IMR-90 (cell line): ENCODE results near the gene SLC6A13. TPM values are rescaled to one million over a fixed set of nuclear protein-coding genes. Genes with fewer than 3 reads are reported as not detected.
A peak's percentile ranks its signal among the peaks of the same experiment; 100 is the strongest.

Experiments
- ATAC-seq: fragments of 200-7000 bp; cut with Tn5 transposase; 2 replicates; pipeline ENCODE4 v1.9.1; 2020; ENCODE audit warnings: low read depth, mild to moderate bottlenecking, moderate library complexity
- BruUV-seq: library from RNA; stranded (reverse); fragments of 400-500 nt; replicated peaks from 2 replicates; lab custom pipeline; 2021; lab: Mats Ljungman, UMichigan
- CTCF ChIA-PET: fragments of 300-600 bp; formaldehyde crosslinking; extraction: SDS; loops from one replicate; lab custom pipeline; 2021; ENCODE audit warnings: antibody characterized with exemption; lab: Yijun Ruan, JAX
- POLR2A ChIA-PET: fragments of 300-600 bp; sonication (Branson Sonifier 250); formaldehyde crosslinking; loops from one replicate; lab custom pipeline; 2022; ENCODE audit warnings: antibody characterized with exemption; ENCODE audit not compliant: unreplicated experiment; lab: Charles Lee
- DNase-seq: peaks from one replicate; pipeline ENCODE4 v3.0.0; 2013
- H2AFZ ChIP-seq: replicated peaks from 2 replicates; pipeline ENCODE3; 2013; ENCODE audit warnings: low read length, mild to moderate bottlenecking; ENCODE audit not compliant: poor library complexity
- H2AK5ac ChIP-seq: 2 replicates; pipeline ENCODE4 v1.6.1; 2013; ENCODE audit warnings: low read depth, low read length, inconsistent platforms
- H2AK9ac ChIP-seq: replicated peaks from 2 replicates; pipeline ENCODE3; 2013; ENCODE audit warnings: mild to moderate bottlenecking, low read depth, low read length, moderate library complexity; ENCODE audit not compliant: poor library complexity
- H2BK120ac ChIP-seq: 2 replicates; pipeline ENCODE4 v1.6.1; 2013; ENCODE audit warnings: low read depth, low read length, inconsistent platforms
- H2BK15ac ChIP-seq: 3 replicates; pipeline ENCODE4 v1.6.1; 2013; ENCODE audit warnings: low read depth, low read length, inconsistent platforms
- H2BK20ac ChIP-seq: 2 replicates; pipeline ENCODE4 v1.6.1; 2013; ENCODE audit warnings: low read depth, mild to moderate bottlenecking, inconsistent platforms, low read length, moderate library complexity
- H2BK5ac ChIP-seq: 2 replicates; pipeline ENCODE4 v1.6.1; 2013; ENCODE audit warnings: mild to moderate bottlenecking, low read depth, low read length, inconsistent platforms; ENCODE audit not compliant: poor library complexity, severe bottlenecking
- H3K14ac ChIP-seq: replicated peaks from 2 replicates; pipeline ENCODE4 v1.6.1; 2013; ENCODE audit warnings: low read depth, low read length, inconsistent platforms
- H3K18ac ChIP-seq: 2 replicates; pipeline ENCODE4 v1.6.1; 2013; ENCODE audit warnings: low read depth, low read length, control low read depth
- H3K23ac ChIP-seq: 2 replicates; pipeline ENCODE4 v1.6.1; 2013; ENCODE audit warnings: low read depth, low read length, inconsistent platforms
- H3K27ac ChIP-seq: 2 replicates; pipeline ENCODE4 v1.5.1; 2013; ENCODE audit warnings: mild to moderate bottlenecking, control low read depth, low read length; ENCODE audit not compliant: insufficient read depth
- H3K27me3 ChIP-seq: 2 replicates; pipeline ENCODE4 v1.6.1; 2013; ENCODE audit warnings: low read length; ENCODE audit not compliant: control insufficient read depth, insufficient read depth
- H3K36me3 ChIP-seq: 2 replicates; pipeline ENCODE4 v1.6.1; 2013; ENCODE audit warnings: low read length, mixed read lengths; ENCODE audit not compliant: control insufficient read depth, insufficient read depth
- H3K4ac ChIP-seq: 2 replicates; pipeline ENCODE4 v1.6.1; 2013; ENCODE audit warnings: low read depth, low read length, inconsistent platforms
- H3K4me1 ChIP-seq: 2 replicates; pipeline ENCODE4 v1.6.1; 2013; ENCODE audit warnings: low read length, mixed read lengths; ENCODE audit not compliant: control insufficient read depth, insufficient read depth
- H3K4me2 ChIP-seq: 2 replicates; pipeline ENCODE4 v1.6.1; 2013; ENCODE audit warnings: low read depth, mild to moderate bottlenecking, control low read depth, low read length, moderate library complexity
- H3K4me3 ChIP-seq: 2 replicates; pipeline ENCODE4 v1.5.1; 2013; ENCODE audit warnings: low read depth, mild to moderate bottlenecking, control low read depth, low read length, moderate library complexity; ENCODE audit not compliant: insufficient read depth
- H3K56ac ChIP-seq: 2 replicates; pipeline ENCODE4 v1.6.1; 2013; ENCODE audit warnings: low read length, inconsistent platforms; ENCODE audit not compliant: insufficient read depth; ENCODE audit errors: extremely low read depth
- H3K79me1 ChIP-seq, 2 experiments: 2 replicates each; pipeline ENCODE4 v1.6.1; 2013; ENCODE audit warnings: low read length in 2 of 2, inconsistent platforms in 1 of 2, low read depth in 1 of 2
- H3K9ac ChIP-seq: 2 replicates; pipeline ENCODE4 v1.6.1; 2013; ENCODE audit warnings: low read depth, low read length, control low read depth
- H3K9me1 ChIP-seq: 2 replicates; pipeline ENCODE4 v1.6.1; 2013; ENCODE audit warnings: low read length, inconsistent platforms; ENCODE audit not compliant: insufficient read depth
- H3K9me3 ChIP-seq: 2 replicates; pipeline ENCODE4 v1.6.1; 2013; ENCODE audit warnings: low read length; ENCODE audit not compliant: control insufficient read depth, insufficient read depth
- H4K20me1 ChIP-seq: 2 replicates; pipeline ENCODE4 v1.6.1; 2013; ENCODE audit warnings: low read length, inconsistent platforms; ENCODE audit not compliant: insufficient read depth
- H4K5ac ChIP-seq: 2 replicates; pipeline ENCODE4 v1.6.1; 2013; ENCODE audit warnings: mild to moderate bottlenecking, low read depth, low read length, control low read depth
- H4K8ac ChIP-seq, 2 experiments: 2 replicates each; pipeline ENCODE4 v1.6.1; 2013; ENCODE audit warnings: low read depth in 2 of 2, low read length in 2 of 2, control low read depth in 1 of 2, inconsistent platforms in 1 of 2
- H4K91ac ChIP-seq: 2 replicates; pipeline ENCODE4 v1.6.1; 2013; ENCODE audit warnings: low read depth, low read length, inconsistent platforms; ENCODE audit not compliant: insufficient read depth
- BHLHE40 ChIP-seq: fragments of 150-350 bp; IDR thresholded peaks from 2 replicates; pipeline ENCODE4 v1.6.1; 2016; ENCODE audit warnings: mild to moderate bottlenecking, low read depth, low read length
- CEBPB ChIP-seq: IDR thresholded peaks from 2 replicates; pipeline ENCODE4 v1.6.1; 2012; ENCODE audit warnings: low read depth, low read length, improper control_type of control experiment
- CHD1 ChIP-seq: IDR thresholded peaks from 2 replicates; pipeline ENCODE4 v1.6.1; 2012; ENCODE audit warnings: low read depth, low read length, improper control_type of control experiment
- FOS ChIP-seq: fragments of 150-350 bp; IDR thresholded peaks from 2 replicates; pipeline ENCODE4 v1.6.1; 2016; ENCODE audit warnings: low read depth, low read length
- MAFK ChIP-seq: IDR thresholded peaks from 2 replicates; pipeline ENCODE4 v1.6.1; 2012; ENCODE audit warnings: low read depth, low read length, improper control_type of control experiment
- POLR2A ChIP-seq: IDR thresholded peaks from 2 replicates; pipeline ENCODE4 v1.6.1; 2012; ENCODE audit warnings: mild to moderate bottlenecking, low read depth, low read length
- USF2 ChIP-seq: fragments of 150-350 bp; IDR thresholded peaks from 2 replicates; pipeline ENCODE4 v1.6.1; 2017; ENCODE audit warnings: mild to moderate bottlenecking, antibody characterized with exemption, low read length, low read depth
- WGBS, 2 experiments: methylation state at CpG; one replicate each; pipeline versions ENCODE4 v1.1.5 to v1.1.7; 2013; ENCODE audit warnings: missing lambda C conversion rate in 2 of 2; ENCODE audit not compliant: insufficient read length in 1 of 2; ENCODE audit errors: extremely low coverage in 2 of 2; 5-methylcytosine and 5-hydroxymethylcytosine counted together
- dilution Hi-C: fragments of 300-500 bp; cut with HindIII; formaldehyde crosslinking; loops from one replicate; pipeline ENCODE4 v1.14.3; 2018; ENCODE audit warnings: low sequenced_read_pairs; ENCODE audit not compliant: unreplicated experiment
- in situ Hi-C: fragments of 300-500 bp; cut with MboI; formaldehyde crosslinking; loops from 3 replicates; pipeline ENCODE4 v1.14.3; 2019; ENCODE audit warnings: low sequenced_read_pairs, inconsistent platforms, mixed read lengths
- intact Hi-C: fragments of 100-400 bp; cut with micrococcal nuclease; formaldehyde crosslinking; loops from 2 replicates; pipeline ENCODE4 v1.10.0; 2022
- polyA plus RNA-seq, 3 experiments: library from polyadenylated mRNA; depleted of rRNA; stranded (reverse); fragments of >200 nt; gene quantifications; 2 replicates each; pipeline ENCODE4 v1.2.3, GENCODE V29; 2012; ENCODE audit warnings: low replicate concordance in 1 of 3
- total RNA-seq: library from RNA; depleted of rRNA; stranded (reverse); fragments of >200 nt; gene quantifications from 2 replicates; pipeline ENCODE4 v1.2.3, GENCODE V29; 2012

SLC6A13 gene
- total and polyA plus RNA-seq, 2 of the 4 experiments (the other 2 are of a cell fraction): under 0.01 to 0.10 TPM

GRCh38 chr12:180445-180844 lies 82.2 kb downstream of the SLC6A13 start:
- peak overlapping the region; percentile 76 for H3K14ac ChIP-seq
- CTCF ChIA-PET: no interaction called here
- H3K18ac ChIP-seq: peak overlapping the region; percentile 42; the same call in 1 of the 2 replicates
- no peaks in the 10 kb centered on the region for H3K27me3 ChIP-seq
- no peak overlapping the region for H3K56ac ChIP-seq
- peaks cover 32% of the 10 kb centered on the region for H3K9me1 ChIP-seq
- H2BK20ac ChIP-seq: peak overlapping the region; percentile 71
- no peak overlapping the region for H3K23ac ChIP-seq
- DNase-seq (peak; percentile 58), ATAC-seq (no peak)
- WGBS, 2 experiments: no CpG with 5 or more reads among the region's 8 CpGs
- H3K4me3 ChIP-seq: no peak overlapping the region
- POLR2A ChIA-PET: no interaction called here
- H4K5ac ChIP-seq: peak overlapping the region; percentile 46; the same call in 1 of the 2 replicates
- H2BK5ac ChIP-seq: peak overlapping the region; percentile 61
- H3K27ac ChIP-seq: no peak overlapping the region
- H4K20me1 ChIP-seq: no peaks in the 10 kb centered on the region
- H3K36me3 ChIP-seq: no peaks in the 10 kb centered on the region
- peaks cover 27% of the 10 kb centered on the region for H3K4me1 ChIP-seq
- H4K91ac ChIP-seq: peak overlapping the region; percentile 60; the same call in 1 of the 2 replicates
- H3K9ac ChIP-seq: no peak overlapping the region
- peak overlapping the region; percentile 40 to 88; a peak in 3 of 4 replicates for H4K8ac ChIP-seq
- H3K4me2 ChIP-seq: no peak overlapping the region
- H2BK120ac ChIP-seq: peak overlapping the region; percentile 55; the same call in 1 of the 2 replicates
- peak overlapping the region; percentile 49; the same call in 1 of the 3 replicates for H2BK15ac ChIP-seq
- peak overlapping the region; percentile 51 for H2AK9ac ChIP-seq
- dilution Hi-C loops (no loop called here), intact Hi-C loops (no loop called here), in situ Hi-C loops (no loop called here)
- peaks cover 0 to 7% of the 10 kb centered on the region in 2 experiments; a peak in 1 of 4 replicates for H3K79me1 ChIP-seq
- peak overlapping the region; percentile 78 for H2AFZ ChIP-seq
- TF ChIP-seq USF2 (peak; percentile 76), MAFK (no peak), POLR2A (no peak), FOS (no peak), BHLHE40 (peak; percentile 28; the same call in 1 of the 2 replicates), CEBPB (no peak), CHD1 (no peak)
- peak overlapping the region; percentile 77 for H3K4ac ChIP-seq
- no peaks in the 10 kb centered on the region for H3K9me3 ChIP-seq
- BruUV-seq: no TSS peak
- H2AK5ac ChIP-seq: peak overlapping the region; percentile 90
